HG03196 (cell line): Measurements from ENCODE around the gene RNASET2.

Experiments used
- ATAC-seq: cut with Tn5 transposase; IDR thresholded peaks from one replicate; pipeline ENCODE4 v1.9.1; 2021; ENCODE audit not compliant: unreplicated experiment

Gene RNASET2

DNA sequence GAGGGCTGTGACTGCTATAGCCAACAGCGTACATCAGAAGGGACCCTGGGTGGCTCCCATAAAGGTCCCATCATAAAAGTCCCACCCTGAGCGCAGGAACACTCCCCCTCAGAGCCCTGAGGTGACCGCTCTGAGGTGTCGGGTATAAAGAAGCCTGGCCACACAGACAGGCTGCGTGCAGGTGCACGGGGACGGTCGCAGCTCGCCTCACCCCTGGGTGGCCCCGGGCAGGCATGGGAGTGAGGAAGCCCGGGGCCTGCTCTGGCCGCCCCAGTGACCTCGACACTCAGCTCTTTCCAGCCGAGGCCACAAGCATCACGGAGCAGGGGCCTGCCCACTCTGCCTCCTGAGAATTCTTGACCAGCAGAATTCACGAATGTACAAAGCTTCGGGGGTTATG lies 14.4 kb upstream of the RNASET2 start:
- ATAC-seq = no peak

DNA sequence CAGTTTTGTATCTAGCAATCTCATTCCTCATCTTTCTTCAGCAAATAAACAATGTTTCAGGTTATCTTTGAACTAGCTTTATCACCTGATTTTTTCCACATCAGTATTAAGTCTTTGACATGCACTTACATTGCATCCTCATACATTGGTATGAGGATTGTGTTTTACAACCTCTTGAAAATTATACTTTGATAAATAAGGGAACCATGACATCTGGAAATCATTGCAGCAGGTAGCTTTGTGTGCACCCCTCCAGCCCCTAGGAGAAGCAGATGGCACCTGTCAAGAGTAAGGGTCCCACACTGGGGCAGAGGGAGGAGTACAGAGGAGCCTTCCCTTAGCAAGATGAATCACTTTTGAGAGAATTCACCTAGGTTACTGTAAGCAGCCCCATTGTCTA lies 13.7 kb upstream of the RNASET2 start:
- no peak for ATAC-seq

DNA sequence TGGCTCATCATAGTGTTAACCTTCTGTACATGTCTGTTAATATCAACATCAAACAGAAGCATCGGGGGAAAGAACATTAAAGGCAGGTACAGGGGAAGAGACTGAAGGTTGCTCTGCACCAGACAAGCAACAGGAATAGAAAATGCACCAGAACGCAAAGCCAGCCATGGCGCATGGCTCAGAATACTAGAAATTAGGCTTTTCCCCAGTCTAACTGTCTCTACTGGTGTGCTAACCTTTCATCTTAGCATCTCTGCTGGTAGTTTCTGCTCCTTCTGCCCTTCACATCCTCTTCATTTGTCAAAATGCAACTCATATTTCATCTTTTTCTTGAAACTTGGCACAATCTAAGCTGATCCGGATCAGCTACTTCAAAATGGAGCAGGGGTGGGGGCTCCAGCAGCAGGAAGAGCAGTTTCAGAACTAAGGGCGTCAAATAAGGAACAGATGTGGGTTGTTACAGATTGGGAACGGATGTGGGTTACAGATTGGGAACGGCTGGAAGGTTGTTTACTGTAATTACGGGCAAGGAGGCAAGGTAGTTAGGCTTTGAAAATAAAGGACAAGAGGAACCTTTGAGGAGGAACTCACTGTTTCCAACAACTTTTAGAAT lies 13.1 kb upstream of the RNASET2 start:
- no peak for ATAC-seq

DNA sequence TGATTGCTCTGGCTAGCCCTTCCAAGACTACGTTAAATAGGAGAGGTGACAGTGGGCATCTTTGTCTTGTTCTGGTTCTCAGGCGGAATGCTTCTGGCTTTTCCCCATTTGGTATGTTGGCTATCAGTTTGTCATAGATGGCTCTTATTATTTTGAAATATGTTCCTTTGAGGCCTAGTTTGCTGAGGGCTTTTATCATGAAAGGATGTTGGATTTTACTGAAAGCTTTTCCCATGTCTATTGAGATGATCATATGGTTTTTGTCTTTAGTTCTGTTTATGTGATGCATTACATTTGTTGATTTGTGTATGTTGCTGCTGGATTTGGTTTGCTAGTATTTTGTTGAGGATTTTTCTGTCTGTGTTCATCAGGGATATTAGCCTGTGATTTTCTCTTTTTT lies 9.9 kb upstream of the RNASET2 start:
- ATAC-seq = no peak

DNA sequence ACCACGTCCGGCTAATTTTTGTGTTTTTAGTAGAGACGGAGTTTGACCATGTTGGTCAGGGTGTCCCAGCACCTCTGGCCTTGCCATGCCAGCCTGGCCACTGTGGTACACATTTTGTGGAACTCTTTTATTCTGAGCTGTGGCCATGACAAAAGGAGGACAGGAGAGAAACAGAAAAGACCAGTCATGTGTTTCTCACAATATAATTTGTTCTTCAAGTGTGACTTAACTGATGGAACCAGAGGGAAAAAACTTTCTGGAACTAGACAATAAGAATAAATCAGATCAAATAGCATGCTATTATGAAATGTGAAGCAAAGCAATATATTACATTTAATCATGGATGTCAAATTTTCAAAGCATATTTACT lies 4.2 kb upstream of the RNASET2 start:
- no peak for ATAC-seq

- no peak for ATAC-seq
Observed at GRCh38 chr6:166959911-166960608, 3.7 kb upstream of the RNASET2 start.

DNA sequence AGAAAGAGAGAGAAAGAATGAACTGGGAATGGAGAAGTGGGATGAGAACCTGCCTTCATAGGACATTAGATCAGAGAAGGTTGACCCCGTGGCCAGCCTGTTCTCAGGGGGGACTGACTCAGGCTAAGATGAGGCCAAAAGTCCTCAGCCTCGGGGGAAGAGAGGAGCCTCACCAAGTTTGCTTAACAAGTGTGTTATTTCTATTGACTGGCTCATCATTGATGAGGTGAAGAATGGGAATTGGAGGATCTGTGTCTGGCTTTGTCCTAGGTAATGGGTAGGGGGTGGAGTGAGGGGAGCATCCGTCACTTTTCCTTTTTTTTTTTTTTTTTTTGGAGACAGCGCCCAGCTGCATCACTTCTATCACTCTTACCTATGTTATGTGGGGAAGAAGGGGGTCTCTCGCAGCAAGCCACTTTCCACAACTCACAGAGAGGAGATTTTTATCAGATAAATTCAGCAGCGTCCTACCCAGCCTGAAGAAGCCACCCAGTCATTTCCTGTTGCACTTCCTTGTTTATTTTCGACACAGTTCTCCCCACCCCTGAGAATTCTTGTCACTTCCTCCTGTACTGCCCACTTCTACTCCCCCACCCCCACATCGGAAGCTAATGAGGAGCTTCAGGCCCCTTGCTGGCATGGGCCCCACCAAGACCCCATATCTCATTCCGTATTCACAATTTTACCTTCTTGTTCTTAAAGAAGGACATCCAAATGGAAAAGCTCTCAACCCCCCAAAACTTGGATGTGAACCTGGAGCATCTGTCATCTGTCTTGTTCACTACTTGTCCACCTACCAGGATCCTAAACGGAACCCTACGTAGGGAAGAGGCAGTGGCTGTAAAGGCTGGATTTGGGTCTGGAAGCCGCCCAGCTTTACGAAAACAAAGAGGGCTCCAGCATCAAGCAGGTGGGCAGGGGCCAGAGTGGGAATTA lies 2.8 kb upstream of the RNASET2 start:
- peak; percentile 28 for ATAC-seq

DNA sequence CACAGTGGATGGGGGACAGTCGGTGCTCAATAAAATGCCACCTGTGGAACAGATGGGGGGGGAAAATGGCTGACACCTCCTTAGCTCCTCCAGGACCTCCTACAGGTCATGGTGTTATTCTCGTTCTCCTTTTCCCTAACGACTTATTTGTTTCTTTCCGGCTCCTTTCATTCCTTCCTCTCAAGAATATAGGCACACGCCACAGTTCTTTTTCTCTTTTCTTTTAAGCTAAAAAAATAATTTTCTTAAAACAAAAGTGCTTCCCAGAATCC lies 1.4 kb upstream of the RNASET2 start:
- ATAC-seq = no peak

DNA sequence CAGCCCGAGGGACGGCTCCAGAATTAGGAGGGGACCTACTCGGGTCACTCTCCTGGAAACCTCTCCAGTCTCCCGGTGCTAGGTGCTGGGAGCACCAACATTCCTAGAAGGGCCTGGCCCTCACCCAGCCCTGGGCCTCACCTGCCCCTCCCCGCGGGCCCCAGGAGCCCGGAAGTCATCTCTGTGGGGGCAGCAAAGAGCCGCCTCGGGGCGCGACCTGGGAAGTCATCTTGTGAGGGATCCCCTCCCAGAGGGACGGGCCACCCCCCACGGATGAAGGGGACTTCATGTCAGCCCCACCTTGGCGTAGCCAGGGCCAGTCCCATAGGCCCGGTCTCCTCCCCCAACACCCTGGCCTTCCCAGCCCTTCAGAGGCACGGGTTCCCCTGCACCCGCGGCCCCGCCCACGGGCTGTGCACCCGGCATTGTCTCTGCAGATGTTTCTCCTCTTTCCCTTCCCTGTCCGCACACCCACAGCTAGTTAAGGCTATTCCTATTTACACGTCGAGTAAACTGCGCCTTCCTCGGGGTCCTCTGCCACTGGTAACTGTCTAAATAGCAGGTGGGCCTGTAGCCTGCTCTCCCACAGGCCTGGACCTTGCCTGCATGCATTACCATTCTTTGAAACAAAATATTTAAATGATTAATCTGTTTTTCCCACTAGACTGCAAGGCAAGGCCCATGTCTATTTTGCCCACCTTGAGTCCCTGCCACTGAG lies 896 bp upstream of the RNASET2 start:
- peak; percentile 47 for ATAC-seq

GRCh38 chr6:166955865-166956443 lies 396 bp downstream of the RNASET2 start:
- ATAC-seq = no peak

GRCh38 chr6:166955121-166955864 lies 1.1 kb downstream of the RNASET2 start:
- ATAC-seq = no peak

DNA sequence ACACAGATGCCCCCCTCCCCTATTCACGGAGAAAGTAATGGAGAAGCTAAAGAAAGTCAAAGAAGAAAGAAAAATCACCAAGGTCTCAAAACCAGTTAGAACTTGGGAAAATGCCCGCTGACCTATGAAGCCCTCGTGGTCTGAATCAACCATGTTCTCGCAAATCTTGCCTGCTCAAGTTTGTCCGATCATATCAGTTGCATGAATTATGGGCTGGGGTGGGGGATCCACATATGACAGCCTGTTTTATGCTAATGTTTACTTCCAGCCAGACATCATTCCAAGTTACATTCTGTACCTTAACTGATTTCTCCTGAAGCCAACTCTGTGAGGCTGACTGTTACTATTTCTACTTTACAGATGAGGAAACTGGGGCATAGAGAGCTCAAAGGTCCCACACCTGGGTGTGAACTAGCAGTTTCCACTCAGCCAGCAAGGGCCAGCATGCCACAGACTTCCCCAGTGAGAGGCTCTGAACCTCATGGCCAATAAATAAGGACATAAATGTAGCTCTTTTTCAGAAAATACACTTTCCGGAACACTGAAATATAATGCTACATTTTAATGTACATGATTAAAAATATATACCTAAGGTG lies 2.1 kb downstream of the RNASET2 start:
- no peak for ATAC-seq

DNA sequence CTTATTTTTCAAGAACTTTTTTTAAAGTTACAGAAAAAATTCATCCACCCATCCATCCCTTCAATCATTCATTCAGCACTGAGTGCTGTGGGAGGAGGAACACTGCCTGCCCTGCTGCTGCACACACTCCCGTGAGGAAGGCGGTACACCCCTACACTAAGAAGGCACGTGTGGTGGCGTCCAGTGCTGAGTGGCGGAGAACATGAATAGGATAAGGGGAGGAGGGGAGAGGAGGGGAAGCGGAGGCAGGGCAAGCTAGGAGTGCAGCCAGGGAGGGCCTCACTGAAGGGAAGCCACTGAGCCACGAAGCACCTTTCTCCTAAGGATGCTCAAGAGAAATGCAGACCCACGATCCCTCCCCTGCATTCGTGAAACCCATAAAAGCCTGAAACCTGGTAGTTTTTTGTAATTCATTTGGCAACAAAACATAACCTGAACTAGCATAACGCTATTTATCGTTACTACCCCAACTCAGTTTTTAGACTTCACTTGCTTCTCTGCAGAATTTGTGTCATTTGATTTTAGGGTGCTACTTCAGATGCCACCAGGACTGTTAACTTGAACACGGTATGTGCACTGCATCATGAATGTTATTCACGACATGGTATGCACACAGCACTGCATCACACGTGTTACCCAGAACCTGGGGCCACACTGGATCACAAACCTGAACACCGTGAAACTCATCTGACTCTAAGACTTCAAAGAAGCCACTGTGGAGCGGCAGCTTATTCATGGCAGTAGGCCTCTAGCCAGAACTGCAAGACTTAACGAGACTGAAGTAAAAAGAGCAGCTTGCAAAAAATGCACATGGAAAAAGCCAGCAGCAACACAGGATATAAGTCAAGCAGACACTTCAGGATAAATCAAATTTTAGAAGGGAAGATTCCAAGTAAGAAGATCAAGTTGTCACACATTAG lies 3.5 kb downstream of the RNASET2 start:
- no peak for ATAC-seq

- ATAC-seq = no peak
Observed at GRCh38 chr6:166952121-166952520, 4.2 kb downstream of the RNASET2 start.

- ATAC-seq = no peak
Observed at GRCh38 chr6:166951670-166952060, 4.7 kb downstream of the RNASET2 start.

DNA sequence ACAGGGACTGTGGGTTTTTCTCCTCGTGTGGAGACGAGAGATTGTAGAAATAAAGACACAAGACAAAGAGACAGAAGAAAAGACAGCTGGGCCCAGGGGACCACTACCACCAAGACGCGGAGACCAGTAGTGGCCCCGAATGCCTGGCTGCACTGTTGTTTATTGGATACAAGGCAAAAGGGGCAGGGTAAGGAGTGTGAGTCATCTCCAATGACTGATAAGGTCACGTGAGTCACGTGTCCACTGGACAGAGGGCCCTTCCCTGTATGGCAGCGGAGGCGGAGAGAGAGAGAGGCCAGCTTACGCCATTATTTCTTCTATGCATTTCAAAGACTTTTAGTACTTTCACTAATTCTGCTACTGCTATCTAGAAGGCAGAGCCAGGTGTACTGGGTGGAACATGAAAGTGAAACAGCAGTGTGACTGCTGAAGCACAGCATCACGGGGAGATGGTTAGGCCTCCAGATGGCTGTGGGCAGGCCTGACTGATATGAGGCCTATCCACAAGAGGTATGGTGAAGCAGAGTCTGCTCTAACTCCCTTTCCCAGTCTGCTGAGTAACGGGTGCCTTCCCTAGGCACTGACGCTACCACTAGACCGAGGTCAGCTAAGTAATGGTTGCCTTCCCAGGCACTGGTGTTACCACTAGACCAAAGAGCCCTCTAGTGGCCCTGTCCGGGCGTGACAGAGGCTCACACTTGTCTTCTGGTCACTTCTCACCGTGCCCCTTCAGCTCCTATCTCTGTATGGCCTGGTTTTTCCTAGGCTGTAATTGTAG lies 5.3 kb downstream of the RNASET2 start:
- ATAC-seq = peak; percentile 94

- ATAC-seq = peak; percentile 42
Observed at GRCh38 chr6:166950443-166950821, 5.9 kb downstream of the RNASET2 start.
